ENCODE measurements around the gene NANP. TPM values are rescaled to one million over a fixed set of nuclear protein-coding genes. Genes with fewer than 3 reads are reported as not detected.
"Not testable (repeated sequence)": the region's sequence is repeated elsewhere in the genome, so short reads cannot be mapped to it uniquely, and the experiment has no call there.

Gene NANP
- 1 to 10 TPM; 5.9 to 6.6 (median 6.5) TPM for polyA plus RNA-seq (ENCODE audit: insufficient read length in 3 of 3)
- long read RNA-seq, donor 1, partial matches to known transcripts, result 0 of 1 reads
- long read RNA-seq, donor 1, other reads (novel, unspliced or antisense), result 0 of 1 reads
- long read RNA-seq, donor 2, partial matches to known transcripts, result 0 of 2 reads
- long read RNA-seq, donor 2, other reads (novel, unspliced or antisense), result 0 of 2 reads
- long read RNA-seq, donor 3, partial matches to known transcripts, result 0 of 3 reads
- long read RNA-seq, donor 3, other reads (novel, unspliced or antisense), result 0 of 3 reads
- long read RNA-seq, donor 4, partial matches to known transcripts, result 0 of 2 reads
- long read RNA-seq, donor 4, other reads (novel, unspliced or antisense), result 0 of 2 reads
- long read RNA-seq, donor 5, transcript NANP-201 (2 exons, 3,964 nt), result major isoform, 8 of 8 reads
- long read RNA-seq, donor 5, partial matches to known transcripts, result 0 of 8 reads
- long read RNA-seq, donor 5, other reads (novel, unspliced or antisense), result 0 of 8 reads
- long read RNA-seq, donor 6, partial matches to known transcripts, result 0 of 1 reads
- long read RNA-seq, donor 6, other reads (novel, unspliced or antisense), result 0 of 1 reads
- long read RNA-seq, donor 7, transcript NANP-201 (2 exons, 3,964 nt), result major isoform, 5 of 5 reads
- long read RNA-seq, donor 7, partial matches to known transcripts, result 0 of 5 reads
- long read RNA-seq, donor 7, other reads (novel, unspliced or antisense), result 0 of 5 reads
- long read RNA-seq, donor 8, partial matches to known transcripts, result 0 of 4 reads
- long read RNA-seq, donor 8, other reads (novel, unspliced or antisense), result 0 of 4 reads
- long read RNA-seq, donor 9, partial matches to known transcripts, result 0 of 1 reads
- long read RNA-seq, donor 9, other reads (novel, unspliced or antisense), result 0 of 1 reads
- long read RNA-seq, donor 10, partial matches to known transcripts, result 0 of 2 reads
- long read RNA-seq, donor 10, other reads (novel, unspliced or antisense), result 0 of 2 reads
- long read RNA-seq, donor 11, result 0 reads
- long read RNA-seq, donor 12, partial matches to known transcripts, result 0 of 1 reads
- long read RNA-seq, donor 12, other reads (novel, unspliced or antisense), result 0 of 1 reads
- long read RNA-seq, donor 13, transcript NANP-201 (2 exons, 3,964 nt), result major isoform, 7 of 7 reads
- long read RNA-seq, donor 13, partial matches to known transcripts, result 0 of 7 reads
- long read RNA-seq, donor 13, other reads (novel, unspliced or antisense), result 0 of 7 reads
- long read RNA-seq, donor 14, partial matches to known transcripts, result 0 of 3 reads
- long read RNA-seq, donor 14, other reads (novel, unspliced or antisense), result 0 of 3 reads
- long read RNA-seq, donor 15, partial matches to known transcripts, result 0 of 2 reads
- long read RNA-seq, donor 15, other reads (novel, unspliced or antisense), result 0 of 2 reads
- long read RNA-seq, donor 16, transcript NANP-201 (2 exons, 3,964 nt), result major isoform, 5 of 5 reads
- long read RNA-seq, donor 16, partial matches to known transcripts, result 0 of 5 reads
- long read RNA-seq, donor 16, other reads (novel, unspliced or antisense), result 0 of 5 reads

DNA sequence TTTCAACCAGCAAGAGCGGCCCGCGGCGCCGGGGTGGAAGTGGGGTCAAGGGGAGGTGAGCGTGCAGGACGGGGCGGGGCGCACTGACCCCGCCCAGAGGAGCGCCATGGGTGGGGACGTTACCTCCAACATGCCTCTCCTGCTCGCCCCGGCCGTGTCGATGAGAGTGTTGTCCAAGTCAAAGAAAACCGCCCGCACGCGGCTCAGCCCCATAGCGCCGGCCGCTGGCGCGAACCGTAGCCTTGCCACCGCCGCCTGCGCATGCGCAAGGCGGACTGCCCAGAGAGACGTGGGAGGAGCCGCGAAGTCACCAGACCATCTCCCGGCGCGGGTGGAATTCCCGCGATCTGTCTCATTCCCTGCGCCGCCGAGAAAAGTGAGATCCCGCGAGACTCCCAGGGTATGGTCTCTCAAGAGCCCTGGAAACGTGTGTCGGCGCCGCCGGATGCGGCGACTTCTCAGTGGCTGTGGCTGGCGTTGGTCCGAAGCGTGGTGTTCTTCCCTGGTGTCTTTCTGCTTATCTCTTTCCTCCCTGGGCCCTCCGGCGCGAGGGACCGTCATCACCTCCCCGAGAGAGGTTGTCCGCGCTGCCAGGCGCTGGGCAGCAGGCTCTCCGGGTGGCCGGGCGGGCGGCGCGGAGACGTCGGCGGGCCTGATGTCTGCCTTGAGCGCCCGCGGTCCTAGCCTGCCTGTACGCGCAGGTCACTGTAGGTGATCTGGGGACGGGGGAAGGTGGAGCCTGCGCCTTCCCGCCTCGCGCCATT is at the start of gene NANP:
NANP (minus strand) TSS at position 279 of the 764 bp plus-strand sequence; CDS start at position 213, 66 bp downstream.
- peak; percentile 94 to 98 (median 96) for DNase-seq (ENCODE audit: extremely low read depth in 1 of 11, low read depth in 9 of 11, low spot score in 4 of 11)

- no peak for DNase-seq (ENCODE audit: extremely low read depth in 1 of 11, low read depth in 9 of 11, low spot score in 4 of 11)
Observed at GRCh38 chr20:25672659-25673235, 48.9 kb upstream of the NANP start.

- DNase-seq (ENCODE audit: extremely low read depth in 1 of 11, low read depth in 9 of 11, low spot score in 4 of 11), result no peak
Observed at GRCh38 chr20:25669826-25670422, 46.1 kb upstream of the NANP start.

DNA sequence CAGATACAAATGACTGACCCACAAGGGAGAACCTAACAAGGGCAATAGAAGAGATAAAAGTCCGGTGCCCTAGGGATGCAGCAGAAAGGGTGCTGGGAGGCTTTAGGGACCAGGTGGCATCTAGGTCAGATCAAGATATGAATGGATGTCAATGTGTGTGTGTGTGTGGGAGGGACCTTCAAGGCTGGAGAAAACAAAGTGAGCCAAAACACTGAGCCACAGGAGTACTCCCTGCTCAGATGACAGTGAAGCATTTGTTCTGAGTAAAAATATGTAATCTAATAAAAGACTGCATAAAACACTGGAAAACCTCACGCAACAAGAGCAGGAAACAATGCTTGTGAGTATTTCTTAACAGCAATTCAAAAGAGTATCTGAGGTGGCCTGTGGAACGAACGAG is 44.6 kb upstream of the NANP start:
- no peak for DNase-seq (ENCODE audit: extremely low read depth in 1 of 11, low read depth in 9 of 11, low spot score in 4 of 11)

- no peak for DNase-seq (ENCODE audit: extremely low read depth in 1 of 11, low read depth in 9 of 11, low spot score in 4 of 11)
Observed at GRCh38 chr20:25659999-25660398, 36.2 kb upstream of the NANP start.

DNA sequence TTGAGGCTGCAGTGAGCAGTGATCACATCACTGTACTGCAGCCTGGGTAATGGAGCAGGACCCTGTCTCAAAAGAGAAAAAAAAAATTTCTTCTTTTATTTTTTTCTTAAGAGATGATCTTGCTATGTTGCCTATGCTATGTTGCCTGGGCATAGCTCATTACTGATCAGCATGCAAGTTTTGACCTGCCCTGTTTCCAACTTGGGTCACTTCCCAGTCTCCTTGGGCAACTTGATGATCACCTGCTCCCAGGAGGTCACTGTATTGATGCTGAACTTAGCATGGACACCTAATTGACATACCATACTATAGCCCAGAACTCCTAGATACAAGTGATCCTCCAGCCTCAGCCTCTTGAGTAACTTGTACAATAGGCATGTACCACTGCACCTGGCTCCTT is 30.7 kb upstream of the NANP start:
- no peak for DNase-seq (ENCODE audit: extremely low read depth in 1 of 11, low read depth in 9 of 11, low spot score in 4 of 11)

GRCh38 chr20:25652866-25653265 is 29.1 kb upstream of the NANP start:
- not testable (repeated sequence) for DNase-seq (ENCODE audit: extremely low read depth in 1 of 11, low read depth in 9 of 11, low spot score in 4 of 11)

- no peak for DNase-seq (ENCODE audit: extremely low read depth in 1 of 11, low read depth in 9 of 11, low spot score in 4 of 11)
Observed at GRCh38 chr20:25644814-25645213, 21.0 kb upstream of the NANP start.

GRCh38 chr20:25643716-25644115 is 19.9 kb upstream of the NANP start:
- no peak for DNase-seq (ENCODE audit: extremely low read depth in 1 of 11, low read depth in 9 of 11, low spot score in 4 of 11)

- DNase-seq (ENCODE audit: extremely low read depth in 1 of 11, low read depth in 9 of 11, low spot score in 4 of 11), result no peak
Observed at GRCh38 chr20:25637247-25637646, 13.4 kb upstream of the NANP start.

DNA sequence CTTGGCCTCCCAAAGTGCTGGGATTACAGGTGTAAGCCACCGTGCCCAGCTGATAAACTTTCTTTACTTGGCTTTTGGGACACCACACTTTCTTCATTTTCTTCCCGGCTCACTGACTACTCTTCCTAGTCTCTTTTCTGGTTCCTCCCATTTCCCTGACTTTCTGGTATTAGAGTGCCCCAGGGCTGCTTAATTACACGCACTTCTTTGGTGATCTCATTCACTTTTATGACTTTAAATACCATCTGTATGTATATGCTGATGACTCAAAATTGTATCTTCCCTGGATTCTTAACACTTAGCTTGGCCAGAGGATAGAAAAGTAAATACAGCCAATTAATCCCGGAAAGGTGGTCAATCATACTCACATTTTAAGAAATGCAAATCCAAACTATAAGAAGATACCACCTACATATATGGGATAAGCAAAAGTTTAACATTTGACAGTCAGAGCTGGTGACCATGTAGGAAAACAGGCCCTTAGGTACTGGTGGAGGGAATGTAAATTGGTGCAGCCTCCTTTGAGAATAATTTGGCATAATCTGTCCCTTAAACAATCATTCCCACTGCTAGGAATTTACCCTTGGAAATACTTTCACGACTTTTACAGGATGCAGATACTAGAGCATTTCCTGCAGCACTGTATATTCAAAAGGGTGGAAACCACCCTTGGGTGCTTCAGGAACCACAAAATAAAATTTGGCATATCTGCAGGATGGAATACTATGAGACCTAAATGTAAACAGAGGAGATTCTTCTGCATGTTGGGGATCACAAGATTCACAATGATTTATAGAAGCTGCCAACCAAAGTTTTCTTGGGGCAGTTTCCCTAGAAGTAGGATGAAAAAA is 9.4 kb upstream of the NANP start:
- no peak for DNase-seq (ENCODE audit: extremely low read depth in 1 of 11, low read depth in 9 of 11, low spot score in 4 of 11)

DNA sequence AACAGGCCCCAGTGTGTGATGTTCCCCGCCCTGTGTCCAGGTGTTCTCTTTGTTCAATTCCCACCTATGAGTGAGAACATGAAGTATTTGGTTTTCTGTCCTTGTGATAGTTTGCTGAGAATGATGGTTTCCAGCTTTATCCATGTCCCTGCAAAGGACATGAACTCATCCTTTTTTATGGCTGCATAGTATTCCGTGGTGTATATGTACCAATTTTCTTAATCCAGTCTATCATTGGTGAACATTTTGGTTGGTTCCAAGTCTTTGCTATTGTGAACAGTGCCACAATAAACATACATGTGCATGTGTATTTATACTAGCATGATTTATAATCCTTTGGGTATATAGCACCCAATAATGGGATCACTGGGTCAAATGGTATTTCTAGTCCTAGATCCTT is 6.8 kb upstream of the NANP start:
- DNase-seq (ENCODE audit: extremely low read depth in 1 of 11, low read depth in 9 of 11, low spot score in 4 of 11), result not testable (repeated sequence)

DNA sequence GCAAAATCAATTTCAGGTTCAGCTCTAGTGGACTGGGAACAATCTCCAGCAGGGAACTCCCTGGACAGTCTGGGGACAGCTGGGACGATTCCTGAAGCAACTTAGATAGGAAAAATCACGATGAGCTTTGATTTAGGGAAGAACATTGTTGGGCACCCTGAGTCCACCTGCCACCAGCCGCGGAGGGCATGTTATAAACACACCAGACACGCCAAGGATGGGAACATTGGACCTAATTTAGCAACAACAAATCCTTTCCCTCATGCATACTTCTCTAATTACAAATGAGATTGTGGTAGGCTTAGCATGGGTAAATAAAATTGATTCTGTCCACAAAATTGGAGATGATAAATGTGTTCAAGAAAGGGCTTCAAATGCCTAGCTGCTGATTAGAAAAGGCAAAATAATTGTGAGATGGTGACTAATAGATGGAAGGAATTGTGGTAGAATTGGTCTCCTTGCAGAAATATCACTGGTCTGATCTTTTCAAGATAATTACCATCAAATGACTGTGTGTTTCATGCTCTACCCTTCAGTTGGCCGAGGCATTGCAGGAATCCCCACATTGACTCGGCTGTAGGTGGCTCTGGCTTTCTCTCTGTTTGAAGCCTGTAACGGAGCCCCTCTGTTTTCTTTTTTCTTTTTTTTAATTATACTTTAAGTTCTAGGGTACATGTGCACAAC is 6.1 kb upstream of the NANP start:
- no peak for DNase-seq (ENCODE audit: extremely low read depth in 1 of 11, low read depth in 9 of 11, low spot score in 4 of 11)

- DNase-seq (ENCODE audit: extremely low read depth in 1 of 11, low read depth in 9 of 11, low spot score in 4 of 11), result no peak
Observed at GRCh38 chr20:25626779-25627178, 3.0 kb upstream of the NANP start.

GRCh38 chr20:25624500-25624939 is 706 bp upstream of the NANP start:
- peak in 1 of 11 donors; percentile 5 for DNase-seq (ENCODE audit: extremely low read depth in 1 of 11, low read depth in 9 of 11, low spot score in 4 of 11)
